A204.1 (cell line): ENCODE measurements around the gene FOXL1.
"Not testable (repeated sequence)": the region's sequence is repeated elsewhere in the genome, so short reads cannot be mapped to it uniquely, and the experiment has no call there.

ENCODE experiments used
- FAIRE-seq: peaks from 2 replicates; lab custom pipeline; 2012; peaks lifted over from hg19 to GRCh38; lab: Jason Lieb, UNC

Gene FOXL1

DNA sequence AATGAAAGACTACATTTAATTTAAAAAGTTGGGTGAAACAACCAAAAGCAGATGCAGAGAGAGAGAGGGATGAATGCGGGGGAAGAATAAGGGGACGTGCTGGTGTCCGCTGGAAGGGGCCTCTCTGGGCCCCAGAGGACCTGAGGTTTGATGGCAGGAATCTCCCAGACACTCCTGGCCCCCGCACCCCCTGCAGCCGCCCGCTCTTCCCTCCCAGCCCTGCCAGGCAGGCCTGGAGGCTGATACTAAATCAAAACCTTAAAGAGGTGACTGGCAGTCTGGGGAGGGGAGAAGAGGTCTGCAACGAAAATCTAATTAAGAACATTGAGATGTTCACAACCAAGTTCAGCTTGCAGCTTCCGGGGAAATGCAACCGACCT lies 2.4 kb downstream of the FOXL1 start:
- FAIRE-seq = no peak

DNA sequence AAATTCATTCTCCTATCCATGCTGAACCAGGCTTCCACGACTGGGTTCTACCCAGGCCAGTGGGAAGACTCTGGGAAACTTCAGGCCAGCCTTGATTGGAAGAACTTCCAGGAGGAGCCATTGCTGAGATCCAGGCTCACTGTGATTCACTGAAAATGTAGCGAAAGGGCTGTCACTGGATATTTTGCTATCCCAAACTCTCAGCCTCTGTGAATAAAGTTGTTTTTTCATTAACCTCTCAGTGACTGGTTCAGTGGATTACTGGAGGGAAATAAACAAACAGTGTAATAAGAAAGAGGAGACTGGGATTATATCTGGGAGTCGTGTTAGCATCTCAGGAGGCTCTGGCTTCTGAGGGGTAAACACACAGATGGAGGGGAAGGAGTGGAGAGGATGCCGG lies 3.1 kb downstream of the FOXL1 start:
- no peak for FAIRE-seq

- no peak for FAIRE-seq
These were observed 5.8 kb downstream of the FOXL1 start for GRCh38 chr16:86584071-86584685.

GRCh38 chr16:86584726-86585721 lies 6.7 kb downstream of the FOXL1 start:
- FAIRE-seq = no peak

DNA sequence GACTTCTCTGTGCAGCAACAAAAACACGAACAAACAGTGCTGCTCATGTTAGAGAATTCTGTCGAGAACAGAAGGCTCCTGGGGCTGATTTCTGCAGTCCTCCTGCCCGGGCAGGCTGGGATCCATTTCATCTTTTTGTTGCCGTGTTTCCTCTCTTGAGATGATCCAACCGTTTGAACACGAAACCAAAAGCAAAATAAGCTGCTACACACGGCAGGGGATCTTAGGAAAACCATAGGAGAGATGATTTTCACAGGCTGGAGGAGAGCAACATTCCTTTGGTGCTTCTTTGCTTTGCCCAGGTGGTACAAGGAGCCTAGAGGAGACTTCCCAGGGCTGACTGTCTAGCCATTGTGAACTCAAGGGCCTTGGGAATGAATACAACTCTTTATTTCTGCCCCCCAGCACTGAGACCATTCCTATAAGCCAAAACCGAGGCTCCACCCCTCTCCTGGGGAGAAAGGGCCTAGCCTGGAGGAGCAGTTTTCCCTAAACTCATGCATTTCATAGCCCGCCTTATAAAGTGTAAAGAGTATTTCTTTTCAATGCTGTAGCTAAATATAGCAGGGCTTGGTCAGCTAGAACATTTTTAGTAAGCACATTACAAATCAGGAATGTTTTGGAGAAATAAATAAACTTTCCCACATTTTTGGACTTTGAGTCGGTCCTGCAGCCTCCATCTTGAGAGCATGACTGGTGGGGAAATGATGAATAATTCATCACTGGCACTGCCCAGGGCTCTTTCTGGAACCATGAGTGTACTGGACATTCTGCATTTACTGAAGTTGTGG lies 7.7 kb downstream of the FOXL1 start:
- FAIRE-seq = no peak

GRCh38 chr16:86587487-86587886 lies 9.1 kb downstream of the FOXL1 start:
- FAIRE-seq = no peak

- not testable (repeated sequence) for FAIRE-seq
These were observed 9.6 kb downstream of the FOXL1 start for GRCh38 chr16:86587955-86588354.

GRCh38 chr16:86590501-86591144 lies 12.3 kb downstream of the FOXL1 start:
- FAIRE-seq = no peak

- no peak for FAIRE-seq
These were observed 12.9 kb downstream of the FOXL1 start for GRCh38 chr16:86591270-86591669.

GRCh38 chr16:86593913-86594620 lies 15.7 kb downstream of the FOXL1 start:
- no peak for FAIRE-seq

DNA sequence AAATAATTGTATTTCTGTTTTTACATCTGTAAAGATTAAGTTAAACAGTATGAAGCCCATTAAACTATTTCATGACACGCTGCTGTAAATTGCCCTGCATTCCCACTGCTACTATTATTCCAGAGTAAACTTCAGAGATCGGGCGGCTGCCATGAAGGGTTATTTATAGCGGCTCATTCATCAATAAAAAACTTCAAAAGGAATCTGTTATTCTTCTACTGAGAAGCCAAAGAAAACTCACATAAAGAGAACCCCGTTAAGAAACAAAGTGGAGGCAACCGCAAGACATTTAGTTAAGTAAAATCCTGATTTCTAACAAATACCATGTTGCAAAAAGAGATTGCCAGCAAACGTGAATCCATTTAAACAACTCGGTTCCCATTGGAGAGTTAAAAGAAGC lies 16.4 kb downstream of the FOXL1 start:
- FAIRE-seq = no peak

GRCh38 chr16:86595983-86596605 lies 17.7 kb downstream of the FOXL1 start:
- FAIRE-seq = no peak

DNA sequence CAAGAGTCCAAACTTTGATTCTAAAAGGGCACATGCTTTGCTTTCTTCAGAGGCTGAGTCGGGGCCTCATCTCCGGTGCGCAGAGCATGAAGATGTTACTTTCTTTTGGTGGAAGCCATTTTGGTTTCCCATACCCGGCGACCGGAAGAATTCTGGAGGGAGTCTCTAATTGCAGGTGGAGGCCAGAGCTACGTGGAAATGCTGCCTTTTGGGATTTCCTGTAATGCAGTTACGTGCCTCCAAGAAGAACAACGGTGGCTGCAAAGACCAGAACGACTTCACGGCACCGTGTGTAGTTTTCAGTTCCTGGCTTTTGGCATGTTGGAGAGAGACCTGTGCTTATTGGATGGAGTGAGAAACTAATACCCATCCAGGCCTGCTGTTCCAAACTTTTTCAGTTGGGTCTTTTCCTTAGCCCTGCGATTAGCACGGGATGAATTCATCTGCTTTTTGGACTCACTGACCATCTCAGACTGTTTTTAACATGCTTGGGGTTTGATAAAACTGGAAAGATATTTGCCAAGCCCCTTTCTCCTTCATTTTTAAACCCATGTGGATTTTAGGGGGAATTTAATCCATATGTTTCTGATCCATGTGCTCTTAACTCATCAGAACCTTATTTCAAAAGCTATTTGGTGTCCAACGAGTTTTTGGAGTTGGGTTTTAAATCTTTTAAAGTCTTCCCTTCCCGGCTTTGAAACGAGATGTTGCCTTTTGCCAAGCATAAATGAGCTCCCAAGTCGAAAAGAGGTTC lies 19.0 kb downstream of the FOXL1 start:
- no peak for FAIRE-seq

GRCh38 chr16:86597880-86598606 lies 19.7 kb downstream of the FOXL1 start:
- no peak for FAIRE-seq

- FAIRE-seq = no peak
These were observed 20.5 kb downstream of the FOXL1 start for GRCh38 chr16:86598607-86599565.

- no peak for FAIRE-seq
These were observed 23.0 kb downstream of the FOXL1 start for GRCh38 chr16:86601356-86601755.

DNA sequence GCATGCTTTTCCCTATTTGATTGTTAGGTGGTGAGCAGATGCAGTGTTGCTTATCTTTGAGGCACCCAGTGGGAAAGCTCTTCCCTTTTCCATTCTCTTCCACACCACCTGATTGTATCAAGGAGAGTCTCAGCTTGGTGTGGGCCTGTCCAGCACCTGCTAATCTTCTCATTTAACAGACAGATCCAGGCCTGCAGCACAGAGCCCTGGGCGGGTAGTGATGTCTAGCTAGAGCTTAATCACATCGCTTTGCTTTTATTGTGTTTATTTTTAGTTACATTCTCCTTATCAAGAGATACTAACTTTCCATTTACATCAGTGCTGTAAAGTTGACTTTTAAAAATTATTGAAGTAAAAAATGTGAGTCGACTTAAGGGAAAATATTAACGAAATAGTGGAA lies 24.2 kb downstream of the FOXL1 start:
- no peak for FAIRE-seq

GRCh38 chr16:86604436-86605193 lies 26.3 kb downstream of the FOXL1 start:
- FAIRE-seq = no peak
